H1 (cell line): ENCODE results near the gene SBF2. TPM values are rescaled to one million over a fixed set of nuclear protein-coding genes. Genes with fewer than 3 reads are reported as not detected.

Experiments
- FOSL1 ChIP-seq: IDR thresholded peaks from 2 replicates; pipeline ENCODE4 v1.6.1; 2011; ENCODE audit warnings: mild to moderate bottlenecking, low read depth, low read length, moderate library complexity; ENCODE audit not compliant: insufficient read depth
- RFX5 ChIP-seq: IDR thresholded peaks from 2 replicates; pipeline ENCODE4 v1.6.1; 2011; ENCODE audit warnings: low read depth, low read length, improper control_type of control experiment, borderline replicate concordance
- TAF7 ChIP-seq: optimal IDR thresholded peaks from 2 replicates; pipeline ENCODE3; 2011; ENCODE audit warnings: low read depth, mild to moderate bottlenecking, inconsistent platforms, low read length, moderate library complexity, borderline replicate concordance
- USF2 ChIP-seq: IDR thresholded peaks from 2 replicates; pipeline ENCODE4 v1.6.1; 2011; ENCODE audit warnings: low read length, improper control_type of control experiment
- YY1 ChIP-seq: IDR thresholded peaks from 2 replicates; pipeline ENCODE4 v1.6.1; 2011; ENCODE audit warnings: low read depth, mild to moderate bottlenecking, low read length
- polyA plus RNA-seq, 7 experiments: library from polyadenylated mRNA; depleted of rRNA in 3 of 7; stranded (reverse) in 5 of 7; unstranded in 2 of 7; fragments of >200 nt in 5 of 7; fragments of 200-250 nt in 2 of 7; gene quantifications; 1 replicate in 5 of 7; 2 replicates in 1 of 7; 4 replicates in 1 of 7; pipeline versions ENCODE4 v1.2.1 to v1.2.3, GENCODE V29; 2011 to 2013; ENCODE audit warnings: missing spikeins in 2 of 7, mixed read lengths in 2 of 7
- total RNA-seq: library from RNA; stranded (reverse); fragmentation: NEBNext Ultra II Directional; extraction: Animal tissue kit (Norgen Biotek cat#: 25700); gene quantifications from 2 replicates; pipeline ENCODE4 v1.2.1, GENCODE V29; 2021

The SBF2 gene
- total and polyA plus RNA-seq, 2 of the 8 experiments (the other 6 are each of a cell fraction or from before 2014, with no cell fraction given): 36.7 to 50.5 TPM

GRCh38 chr11:10288881-10289764 lies 4.9 kb downstream of the SBF2 start (continued):
- TF ChIP-seq USF2 (no peak), FOSL1 (no peak), TAF7 (no peak), RFX5 (no peak), YY1 (no peak)
